Fibroblast of lung (primary cell): ENCODE results near the gene KLHL7.

Source experiments
- EZH2 ChIP-seq: IDR thresholded peaks from 2 replicates; pipeline ENCODE4 v1.5.1; 2012; ENCODE audit warnings: low read length, control low read depth, mild to moderate bottlenecking; ENCODE audit errors: missing control alignments
- TF ChIP-seq, protein P1 (sequence below), 2 donors: IDR thresholded peaks in 1 of 2; conservative IDR thresholded peaks in 1 of 2; 1 replicate in 1 of 2; 2 replicates in 1 of 2; pipeline ENCODE4 v1.5.1; 2011 to 2012; ENCODE audit warnings: low read length in 2 of 2, control low read depth in 1 of 2, inconsistent platforms in 1 of 2, low read depth in 1 of 2, mild to moderate bottlenecking in 1 of 2

DNA sequence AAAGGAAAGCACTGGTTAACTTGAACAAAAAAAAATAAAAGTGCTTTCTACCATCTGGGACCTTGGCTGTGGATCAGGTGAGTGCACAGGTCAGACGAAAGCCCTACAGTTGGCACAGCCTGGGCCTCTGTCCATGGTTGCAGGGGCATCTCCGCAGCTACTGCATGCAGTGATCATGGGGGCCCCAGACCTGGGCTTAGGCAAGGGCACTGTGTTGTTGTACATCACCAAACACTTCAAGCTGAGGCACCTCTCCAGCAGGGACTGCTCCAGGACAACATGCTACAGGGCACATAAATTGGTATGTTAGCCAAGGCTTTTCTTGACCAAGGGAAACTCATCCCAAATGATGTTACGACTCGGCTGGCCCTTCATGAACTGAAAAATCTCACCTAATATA, 23.5 kb downstream of the KLHL7 start:
- TF ChIP-seq, protein P1, sequence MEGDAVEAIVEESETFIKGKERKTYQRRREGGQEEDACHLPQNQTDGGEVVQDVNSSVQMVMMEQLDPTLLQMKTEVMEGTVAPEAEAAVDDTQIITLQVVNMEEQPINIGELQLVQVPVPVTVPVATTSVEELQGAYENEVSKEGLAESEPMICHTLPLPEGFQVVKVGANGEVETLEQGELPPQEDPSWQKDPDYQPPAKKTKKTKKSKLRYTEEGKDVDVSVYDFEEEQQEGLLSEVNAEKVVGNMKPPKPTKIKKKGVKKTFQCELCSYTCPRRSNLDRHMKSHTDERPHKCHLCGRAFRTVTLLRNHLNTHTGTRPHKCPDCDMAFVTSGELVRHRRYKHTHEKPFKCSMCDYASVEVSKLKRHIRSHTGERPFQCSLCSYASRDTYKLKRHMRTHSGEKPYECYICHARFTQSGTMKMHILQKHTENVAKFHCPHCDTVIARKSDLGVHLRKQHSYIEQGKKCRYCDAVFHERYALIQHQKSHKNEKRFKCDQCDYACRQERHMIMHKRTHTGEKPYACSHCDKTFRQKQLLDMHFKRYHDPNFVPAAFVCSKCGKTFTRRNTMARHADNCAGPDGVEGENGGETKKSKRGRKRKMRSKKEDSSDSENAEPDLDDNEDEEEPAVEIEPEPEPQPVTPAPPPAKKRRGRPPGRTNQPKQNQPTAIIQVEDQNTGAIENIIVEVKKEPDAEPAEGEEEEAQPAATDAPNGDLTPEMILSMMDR (conservative IDR thresholded peaks at IDR 0.05 in 1 of 2, IDR thresholded peaks at IDR 0.05 in 1 of 2; ENCODE audit: low read depth in 1 of 2, low read length in 2 of 2): no peak
- no peak for TF ChIP-seq EZH2
